H1 (cell line): Measurements from ENCODE around the gene MOB3C. TPM values are rescaled to one million over a fixed set of nuclear protein-coding genes. Genes with fewer than 3 reads are reported as not detected.

ENCODE experiments used
- CTCF ChIA-PET: fragments of 300-600 bp; sonication (Branson Sonifier 250); formaldehyde crosslinking; loops from one replicate; lab custom pipeline; 2021; ENCODE audit not compliant: partially characterized antibody; lab: Charles Lee
- POLR2A ChIA-PET: fragments of 300-600 bp; sonication (Branson Sonifier 250); formaldehyde crosslinking; loops from one replicate; lab custom pipeline; 2021; ENCODE audit warnings: inconsistent platforms; ENCODE audit not compliant: partially characterized antibody; lab: Charles Lee
- DNase-seq, 2 experiments: peaks; one replicate each; pipeline versions ENCODE4 v3.0.0 to v3.0.0-alpha.2; 2010 to 2022; ENCODE audit warnings: low spot score in 2 of 2, low read depth in 1 of 2, mixed read lengths in 1 of 2
- FAIRE-seq: peaks from 2 replicates; lab custom pipeline; 2011; peaks lifted over from hg19 to GRCh38; lab: Jason Lieb, UNC
- H2AFZ ChIP-seq: 2 replicates; pipeline ENCODE4 v1.8.1; 2012; ENCODE audit warnings: low read length, inconsistent platforms
- H2AK5ac ChIP-seq: 2 replicates; pipeline ENCODE4 v1.6.1; 2013; ENCODE audit warnings: low read depth, low read length
- H2BK120ac ChIP-seq: replicated peaks from 2 replicates; pipeline ENCODE3; 2013; ENCODE audit warnings: low read depth, low read length, inconsistent platforms
- H2BK12ac ChIP-seq: 2 replicates; pipeline ENCODE4 v1.6.1; 2013; ENCODE audit warnings: low read depth, low read length
- H2BK15ac ChIP-seq: 2 replicates; pipeline ENCODE4 v1.6.1; 2013; ENCODE audit warnings: low read length
- H2BK20ac ChIP-seq: 2 replicates; pipeline ENCODE4 v1.6.1; 2013; ENCODE audit warnings: low read length
- H2BK5ac ChIP-seq: 2 replicates; pipeline ENCODE4 v1.6.1; 2013; ENCODE audit warnings: low read depth, low read length
- H3K14ac ChIP-seq: 2 replicates; pipeline ENCODE4 v1.6.1; 2013; ENCODE audit warnings: inconsistent platforms; ENCODE audit not compliant: insufficient read length
- H3K18ac ChIP-seq: 2 replicates; pipeline ENCODE4 v1.6.1; 2013; ENCODE audit warnings: low read length; ENCODE audit errors: extremely low read depth
- H3K23ac ChIP-seq: 2 replicates; pipeline ENCODE4 v1.6.1; 2013; ENCODE audit warnings: inconsistent platforms; ENCODE audit not compliant: insufficient read length
- H3K23me2 ChIP-seq: 2 replicates; pipeline ENCODE4 v1.6.1; 2013; ENCODE audit warnings: low read depth, low read length
- H3K27ac ChIP-seq: 2 replicates; pipeline ENCODE4 v1.6.1; 2011; ENCODE audit warnings: low read depth, low read length, inconsistent platforms
- H3K27me3 ChIP-seq, 4 experiments: replicated peaks in 1 of 4; 1 replicate in 1 of 4; 2 replicates in 3 of 4; pipeline versions ENCODE4 v1.6.1 to v1.8.1; 2011 to 2013; ENCODE audit warnings: low read length in 3 of 4, mild to moderate bottlenecking in 3 of 4, inconsistent platforms in 2 of 4, mixed read lengths in 2 of 4, moderate library complexity in 1 of 4; ENCODE audit not compliant: control insufficient read depth in 3 of 4, insufficient read depth in 3 of 4; ENCODE audit errors: extremely low read depth in 1 of 4
- H3K36me3 ChIP-seq, 4 experiments: 2 replicates each; pipeline versions ENCODE4 v1.6.1 to v1.8.1; 2011 to 2013; ENCODE audit warnings: mild to moderate bottlenecking in 4 of 4, low read length in 3 of 4, moderate library complexity in 2 of 4, control low read depth in 1 of 4, inconsistent platforms in 1 of 4; ENCODE audit not compliant: insufficient read depth in 4 of 4, control insufficient read depth in 2 of 4
- H3K4ac ChIP-seq: replicated peaks from 2 replicates; pipeline ENCODE3; 2013; ENCODE audit warnings: low read length, low read depth, mixed read lengths, inconsistent platforms; ENCODE audit not compliant: insufficient read length
- H3K4me1 ChIP-seq, 4 experiments: replicated peaks in 1 of 4; 1 replicate in 1 of 4; 2 replicates in 3 of 4; pipeline versions ENCODE4 v1.6.1 to v1.8.1; 2011 to 2013; ENCODE audit warnings: low read length in 3 of 4, inconsistent platforms in 2 of 4, mixed read lengths in 1 of 4; ENCODE audit not compliant: insufficient read depth in 4 of 4, control insufficient read depth in 3 of 4
- H3K4me2 ChIP-seq, 2 experiments: 2 replicates each; pipeline versions ENCODE4 v1.6.1 to v1.8.1; 2011 to 2013; ENCODE audit warnings: low read depth in 2 of 2, low read length in 2 of 2, control low read depth in 1 of 2, inconsistent platforms in 1 of 2, mild to moderate bottlenecking in 1 of 2; ENCODE audit not compliant: insufficient read depth in 1 of 2
- H3K4me3 ChIP-seq, 4 experiments: fragments of 200-600, 300-600 bp in 1 of 4; sonication (generic), shearing (Covaris generic), sonication (Bioruptor Twin) in 1 of 4; 2 replicates each; pipeline versions ENCODE4 v1.5.1 to v1.8.1; 2011 to 2016; ENCODE audit warnings: low read length in 4 of 4, low read depth in 3 of 4, control low read depth in 2 of 4, inconsistent platforms in 2 of 4, mild to moderate bottlenecking in 2 of 4, mixed read lengths in 1 of 4, moderate library complexity in 1 of 4; ENCODE audit not compliant: insufficient read depth in 2 of 4; ENCODE audit errors: extremely low read depth in 1 of 4
- H3K56ac ChIP-seq: replicated peaks from 2 replicates; pipeline ENCODE3; 2013; ENCODE audit warnings: low read depth, mild to moderate bottlenecking, mixed read lengths, low read length, inconsistent platforms; ENCODE audit not compliant: insufficient read length
- H3K79me1 ChIP-seq: 2 replicates; pipeline ENCODE4 v1.6.1; 2013; ENCODE audit warnings: low read depth, low read length, control low read depth
- H3K79me2 ChIP-seq, 2 experiments: 2 replicates each; pipeline versions ENCODE4 v1.6.1 to v1.8.1; 2012 to 2013; ENCODE audit warnings: low read length in 2 of 2, mild to moderate bottlenecking in 2 of 2, inconsistent platforms in 1 of 2; ENCODE audit not compliant: insufficient read depth in 2 of 2, control insufficient read depth in 1 of 2
- H3K9ac ChIP-seq, 4 experiments: replicated peaks in 1 of 4; 1 replicate in 1 of 4; 2 replicates in 3 of 4; pipeline versions ENCODE4 v1.6.1 to v1.8.1; 2011 to 2013; ENCODE audit warnings: low read depth in 3 of 4, low read length in 3 of 4, control low read depth in 2 of 4, mild to moderate bottlenecking in 2 of 4, moderate library complexity in 2 of 4, inconsistent platforms in 1 of 4; ENCODE audit errors: extremely low read depth in 1 of 4
- H3K9me3 ChIP-seq, 2 experiments: 2 replicates each; pipeline versions ENCODE4 v1.6.1 to v1.8.1; 2012 to 2013; ENCODE audit warnings: mild to moderate bottlenecking in 2 of 2, moderate library complexity in 2 of 2, control low read depth in 1 of 2, inconsistent platforms in 1 of 2, low read depth in 1 of 2, low read length in 1 of 2, mixed read lengths in 1 of 2; ENCODE audit not compliant: insufficient read depth in 2 of 2
- H4K20me1 ChIP-seq, 2 experiments: replicated peaks in 1 of 2; 2 replicates each; pipeline versions ENCODE3 to v1.8.1; 2011 to 2013; ENCODE audit warnings: inconsistent platforms in 2 of 2, low read length in 2 of 2, mild to moderate bottlenecking in 1 of 2; ENCODE audit not compliant: insufficient read depth in 2 of 2, control insufficient read depth in 1 of 2
- H4K5ac ChIP-seq: 2 replicates; pipeline ENCODE4 v1.6.1; 2013; ENCODE audit warnings: low read length, low read depth, mixed read lengths, inconsistent platforms; ENCODE audit not compliant: insufficient read length
- H4K8ac ChIP-seq: 2 replicates; pipeline ENCODE4 v1.8.0; 2013; ENCODE audit warnings: mild to moderate bottlenecking, moderate library complexity, low read length, inconsistent platforms; ENCODE audit not compliant: insufficient read depth; ENCODE audit errors: extremely low read depth
- H4K91ac ChIP-seq: replicated peaks from 2 replicates; pipeline ENCODE3; 2013; ENCODE audit warnings: low read length, mixed read lengths, inconsistent platforms; ENCODE audit not compliant: insufficient read length
- EGR1 ChIP-seq: IDR thresholded peaks from 2 replicates; pipeline ENCODE4 v1.6.1; 2011; ENCODE audit warnings: low read depth, low read length, borderline replicate concordance
- EZH2 ChIP-seq: fragments of 200-600 bp; sonication (generic); IDR thresholded peaks from 2 replicates; pipeline ENCODE4 v1.7.1; 2012; ENCODE audit warnings: low read depth, mild to moderate bottlenecking, moderate library complexity, low read length, inconsistent platforms; ENCODE audit not compliant: severe bottlenecking
- GABPA ChIP-seq: IDR thresholded peaks from 2 replicates; pipeline ENCODE4 v1.6.1; 2011; ENCODE audit warnings: mild to moderate bottlenecking, low read length, moderate library complexity, borderline replicate concordance; ENCODE audit not compliant: insufficient read depth
- KDM1A ChIP-seq: fragments of 200-600, 300-600 bp; sonication (generic); IDR thresholded peaks from 2 replicates; pipeline ENCODE4 v1.7.1; 2016; ENCODE audit warnings: mild to moderate bottlenecking, low read length, borderline replicate concordance
- NRF1 ChIP-seq: IDR thresholded peaks from 2 replicates; pipeline ENCODE4 v1.6.1; 2011; ENCODE audit warnings: mild to moderate bottlenecking, low read depth, low read length, improper control_type of control experiment
- RAD21 ChIP-seq, 2 experiments: IDR thresholded peaks in 1 of 2; conservative IDR thresholded peaks in 1 of 2; 2 replicates each; pipeline ENCODE4 v1.6.1; 2011; ENCODE audit warnings: low read depth in 2 of 2, low read length in 2 of 2, improper control_type of control experiment in 1 of 2, inconsistent platforms in 1 of 2, mild to moderate bottlenecking in 1 of 2, moderate library complexity in 1 of 2
- RNF2 ChIP-seq: fragments of 200-900, 300-1000 bp; sonication (generic); IDR thresholded peaks from 2 replicates; pipeline ENCODE4 v1.7.1; 2016; ENCODE audit warnings: borderline replicate concordance, low read depth, mild to moderate bottlenecking, antibody characterized with exemption, low read length; ENCODE audit not compliant: poor library complexity, severe bottlenecking; ENCODE audit errors: missing control alignments
- SIRT6 ChIP-seq: IDR thresholded peaks from one replicate; pipeline ENCODE4 v1.7.1; 2012; ENCODE audit warnings: low read length, inconsistent platforms
- TBP ChIP-seq: IDR thresholded peaks from 2 replicates; pipeline ENCODE4 v1.6.1; 2011; ENCODE audit warnings: low read depth, low read length, improper control_type of control experiment
- WGBS, 2 experiments: shearing (Covaris generic) in 1 of 2; methylation state at CpG; one replicate each; pipeline versions ENCODE4 v1.1.6 to v1.1.7; 2013 to 2015; ENCODE audit warnings: low lambda C conversion rate in 2 of 2, mixed read lengths in 2 of 2, inconsistent platforms in 1 of 2, low coverage in 1 of 2, missing lambda C conversion rate in 1 of 2; ENCODE audit not compliant: insufficient replicate concordance in 2 of 2, insufficient coverage in 1 of 2, insufficient read length in 1 of 2; ENCODE audit errors: extremely low coverage in 1 of 2, missing lambda C conversion rate in 1 of 2; 5-methylcytosine and 5-hydroxymethylcytosine counted together
- polyA plus RNA-seq, 7 experiments: library from polyadenylated mRNA; depleted of rRNA in 3 of 7; stranded (reverse) in 5 of 7; unstranded in 2 of 7; fragments of >200 nt in 5 of 7; fragments of 200-250 nt in 2 of 7; gene quantifications; 1 replicate in 5 of 7; 2 replicates in 1 of 7; 4 replicates in 1 of 7; pipeline versions ENCODE4 v1.2.1 to v1.2.3, GENCODE V29; 2011 to 2013; ENCODE audit warnings: missing spikeins in 2 of 7, mixed read lengths in 2 of 7
- total RNA-seq: library from RNA; stranded (reverse); fragmentation: NEBNext Ultra II Directional; extraction: Animal tissue kit (Norgen Biotek cat#: 25700); gene quantifications from 2 replicates; pipeline ENCODE4 v1.2.1, GENCODE V29; 2021

MOB3C gene
- total and polyA plus RNA-seq, 2 of the 8 experiments (the other 6 are each of a cell fraction or from before 2014, with no cell fraction given) = 5.8 to 6.6 TPM

DNA sequence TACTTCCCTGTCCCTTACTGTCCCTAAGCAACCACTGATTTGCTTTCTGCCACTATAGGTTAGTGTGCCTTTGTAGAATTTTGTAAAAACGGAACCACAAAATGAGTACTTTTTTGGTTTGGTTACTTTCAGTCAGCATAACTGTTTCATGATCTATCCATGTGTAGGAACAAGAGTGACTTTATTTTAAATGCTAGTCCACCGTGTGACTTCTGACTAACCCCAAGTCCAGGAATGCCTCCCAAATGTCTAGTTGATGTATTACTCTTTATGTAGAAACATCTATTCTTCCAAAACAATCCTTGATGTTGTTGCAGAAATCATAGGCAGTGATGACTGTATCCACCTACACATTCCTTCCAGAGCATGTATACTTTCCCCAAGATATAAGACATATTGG, 30.2 kb upstream of the MOB3C start:
- no peak overlapping the region for H2AK5ac ChIP-seq
- POLR2A ChIA-PET = interaction anchor here (1.3 kb wide), 1 partner anchor 21 kb away, joined by 3 read pairs; the partner anchor contains the start of gene ATPAF1
- H2BK5ac ChIP-seq = no peak overlapping the region
- H3K79me1 ChIP-seq = no peaks in the 10 kb centered on the region
- H4K91ac ChIP-seq = no peak overlapping the region
- no peak overlapping the region for H2BK120ac ChIP-seq
- no peaks in the 10 kb centered on the region for H3K9me3 ChIP-seq
- H3K4me1 ChIP-seq = no peaks in the 10 kb centered on the region
- no peaks in the 10 kb centered on the region for H4K20me1 ChIP-seq
- no peaks in the 10 kb centered on the region for H3K23me2 ChIP-seq
- H3K79me2 ChIP-seq = no peaks in the 10 kb centered on the region
- H3K9ac ChIP-seq = no peak overlapping the region
- TF ChIP-seq SIRT6 = no peak
- TF ChIP-seq RNF2 = no peak
- no peak for TF ChIP-seq NRF1
- TF ChIP-seq EZH2 = no peak
- TF ChIP-seq RAD21 (IDR thresholded peaks at IDR 0.05 in 1 of 2, conservative IDR thresholded peaks at IDR 0.05 in 1 of 2; ENCODE audit: low read depth in 2 of 2, low read length in 2 of 2) = no peak
- no peak for TF ChIP-seq KDM1A
- no peak for TF ChIP-seq GABPA
- no peak for TF ChIP-seq TBP
- TF ChIP-seq EGR1 = no peak
- H3K18ac ChIP-seq = no peak overlapping the region
- no peak overlapping the region for H2BK12ac ChIP-seq
- no peak overlapping the region for H3K4me3 ChIP-seq
- no peak overlapping the region for H4K5ac ChIP-seq
- peaks cover 0 to 21% (median 10%) of the 10 kb centered on the region in 4 experiments; a peak in 4 of 8 replicates for H3K36me3 ChIP-seq
- no peak overlapping the region for H3K4me2 ChIP-seq
- peak; percentile 24 for FAIRE-seq
- H2BK20ac ChIP-seq = no peak overlapping the region
- H3K27ac ChIP-seq = no peak overlapping the region
- H2BK15ac ChIP-seq = no peak overlapping the region
- H3K27me3 ChIP-seq = no peaks in the 10 kb centered on the region
- WGBS, 2 experiments = 89% methylated on average over 2 of the region's 2 CpGs; no CpG with 5 or more reads in 1 of the 2 experiments
- no peak overlapping the region for H3K14ac ChIP-seq
- H3K56ac ChIP-seq = no peak overlapping the region
- no peak overlapping the region for H2AFZ ChIP-seq
- no peak for DNase-seq
- H4K8ac ChIP-seq = no peak overlapping the region
- CTCF ChIA-PET = interaction anchor here (0.6 kb wide), 1 partner anchor 59 kb away, joined by 3 read pairs; no protein-coding TSS in a partner anchor
- H3K4ac ChIP-seq = no peak overlapping the region
- H3K23ac ChIP-seq = no peak overlapping the region
